Right lung (tissue), 10 donors: ENCODE results near the gene PDS5B. TPM values are rescaled to one million over a fixed set of nuclear protein-coding genes. Genes with fewer than 3 reads are reported as not detected.
A peak's percentile ranks its signal among the peaks of the same experiment; 100 is the strongest.
"Not testable (repeated sequence)": the region's sequence is repeated elsewhere in the genome, so short reads cannot be mapped to it uniquely, and the experiment has no call there.

Source experiments
- DNase-seq, 2 donors: peaks; one replicate each; pipeline ENCODE4 v3.0.0-alpha.2; 2013
- long read RNA-seq, 8 donors: transcript quantifications; one replicate each; lab custom pipeline, GENCODE V29; 2026
- polyA plus RNA-seq, 5 donors: library from polyadenylated mRNA; unstranded; fragments of 120-200 nt; gene quantifications; one replicate each; pipeline versions ENCODE4 v1.2.1 to v1.2.3, GENCODE V29; 2013; ENCODE audit warnings: inconsistent platforms in 1 of 5, low replicate concordance in 1 of 5; ENCODE audit not compliant: insufficient read length in 5 of 5, insufficient read depth in 1 of 5

Gene PDS5B
- 10 to 100 TPM; 50.6 to 79.5 (median 65.4) TPM for polyA plus RNA-seq
- long read RNA-seq, donor 1, partial matches to known transcripts = 32 of 32 reads
- long read RNA-seq, donor 1, other reads (novel, unspliced or antisense) = 0 of 32 reads
- long read RNA-seq, donor 2, partial matches to known transcripts = 33 of 33 reads
- long read RNA-seq, donor 2, other reads (novel, unspliced or antisense) = 0 of 33 reads
- long read RNA-seq, donor 3, full-length matches to known transcripts = 4 of 9 reads
- long read RNA-seq, donor 3, partial matches to known transcripts = 5 of 9 reads
- long read RNA-seq, donor 3, other reads (novel, unspliced or antisense) = 0 of 9 reads
- long read RNA-seq, donor 4, partial matches to known transcripts = 85 of 86 reads
- long read RNA-seq, donor 4, other reads (novel, unspliced or antisense) = 0 of 86 reads
- long read RNA-seq, donor 5, partial matches to known transcripts = 22 of 25 reads
- long read RNA-seq, donor 5, other reads (novel, unspliced or antisense) = 0 of 25 reads
- long read RNA-seq, donor 6, full-length matches to known transcripts = 5 of 45 reads
- long read RNA-seq, donor 6, partial matches to known transcripts = 40 of 45 reads
- long read RNA-seq, donor 6, other reads (novel, unspliced or antisense) = 0 of 45 reads
- long read RNA-seq, donor 7, full-length matches to known transcripts = 1 of 12 reads
- long read RNA-seq, donor 7, partial matches to known transcripts = 11 of 12 reads
- long read RNA-seq, donor 7, other reads (novel, unspliced or antisense) = 0 of 12 reads
- long read RNA-seq, donor 8 = 0 reads

- DNase-seq = peak; percentile 95 to 96
Measured at GRCh38 chr13:32586080-32586900, at the start of gene PDS5B. TSS of gene PDS5B (plus strand) at chr13:32586452. CDS start at chr13:32648773, 62,321 bp downstream.

- no peak for DNase-seq
Measured at GRCh38 chr13:32537580-32538142, 48.6 kb upstream of the PDS5B start.

GRCh38 chr13:32538143-32538620 lies 48.1 kb upstream of the PDS5B start:
- DNase-seq = no peak

- DNase-seq = peak; percentile 96 to 97
Measured at GRCh38 chr13:32538621-32539246, 47.5 kb upstream of the PDS5B start, which contains the start of gene N4BP2L2. TSS of gene N4BP2L2 (minus strand) at chr13:32538795. CDS start at chr13:32537027, 1,768 bp downstream.

GRCh38 chr13:32542221-32542620 lies 44.0 kb upstream of the PDS5B start:
- DNase-seq = no peak

- DNase-seq = no peak
Measured at GRCh38 chr13:32545083-32545482, 41.2 kb upstream of the PDS5B start.

- no peak for DNase-seq
Measured at GRCh38 chr13:32548837-32549236, 37.4 kb upstream of the PDS5B start.

- DNase-seq = no peak
Measured at GRCh38 chr13:32549788-32550187, 36.5 kb upstream of the PDS5B start.

- DNase-seq = no peak
Measured at GRCh38 chr13:32553720-32554119, 32.5 kb upstream of the PDS5B start.

- no peak for DNase-seq
Measured at GRCh38 chr13:32555613-32556012, 30.6 kb upstream of the PDS5B start.

GRCh38 chr13:32560842-32561241 lies 25.4 kb upstream of the PDS5B start:
- DNase-seq = not testable (repeated sequence)

GRCh38 chr13:32575687-32576086 lies 10.6 kb upstream of the PDS5B start:
- not testable (repeated sequence) for DNase-seq

GRCh38 chr13:32577032-32577431 lies 9.2 kb upstream of the PDS5B start:
- DNase-seq = no peak

GRCh38 chr13:32581177-32581786 lies 5.0 kb upstream of the PDS5B start:
- no peak for DNase-seq

- no peak for DNase-seq
Measured at GRCh38 chr13:32582281-32582680, 4.0 kb upstream of the PDS5B start.

- DNase-seq = no peak
Measured at GRCh38 chr13:32582991-32583390, 3.3 kb upstream of the PDS5B start.

- no peak for DNase-seq
Measured at GRCh38 chr13:32585550-32586079, 637 bp upstream of the PDS5B start.

GRCh38 chr13:32587011-32587810 lies 959 bp downstream of the PDS5B start:
- DNase-seq = peak; percentile 72 to 74

- DNase-seq = peak in 1 of 2 donors; percentile 53
Measured at GRCh38 chr13:32587811-32588170, 1.5 kb downstream of the PDS5B start.
